ENCODE results near the gene STPG1. TPM values are rescaled to one million over a fixed set of nuclear protein-coding genes. Genes with fewer than 3 reads are reported as not detected.

The STPG1 gene
- 3.0 and 4.1 TPM in 2 replicates for total RNA-seq

GRCh38 chr1:24413350-24414163, at the start of gene STPG1:
Gene STPG1 (minus strand): TSS chr1:24413782. CDS start chr1:24401388, 12,394 bp downstream.

GRCh38 chr1:24415334-24415909, 1.8 kb upstream of the STPG1 start, which contains the start of gene NIPAL3:
Gene NIPAL3 (plus strand): TSS chr1:24415802. CDS start chr1:24419548, 3,746 bp downstream.

GRCh38 chr1:24319312-24319863, 94.2 kb downstream of the STPG1 start, which contains the start of gene GRHL3:
Gene GRHL3 (plus strand): TSS chr1:24319357. CDS start chr1:24319552, 195 bp downstream.

Other genes starting within 250 kb of the STPG1 start
- not detected in 2 replicates for gene IFNLR1, start 226.5 kb downstream of the STPG1 start, total RNA-seq
- gene GRHL3, start 94.4 kb downstream of the STPG1 start, total RNA-seq: 0.19 TPM in 1 of 2 replicates, not detected in the other
- 23.8 and 25.7 TPM in 2 replicates for gene NIPAL3, start 2.0 kb upstream of the STPG1 start, total RNA-seq
- 0.50 and 0.53 TPM in 2 replicates for gene RCAN3, start 89.1 kb upstream of the STPG1 start, total RNA-seq
- gene NCMAP, start 142.3 kb upstream of the STPG1 start, total RNA-seq: not detected in 2 replicates
- 22.7 and 25.1 TPM in 2 replicates for gene SRRM1, start 229.5 kb upstream of the STPG1 start, total RNA-seq

Measured in aortic smooth muscle cell (primary cell).